Caco-2 (cell line): ENCODE measurements around the gene PRPSAP1. TPM values are rescaled to one million over a fixed set of nuclear protein-coding genes. Genes with fewer than 3 reads are reported as not detected.

ENCODE experiments used
- BruUV-seq: library from RNA; stranded (reverse); fragments of 400-500 nt; replicated peaks from 2 replicates; lab custom pipeline; 2021; lab: Mats Ljungman, UMichigan
- CTCF ChIA-PET: fragments of 300-600 bp; sonication (Branson Sonifier 250); formaldehyde crosslinking; loops from one replicate; lab custom pipeline; 2022; ENCODE audit warnings: antibody characterized with exemption; lab: Charles Lee
- POLR2A ChIA-PET: fragments of 300-600 bp; sonication (Branson Sonifier 250); formaldehyde crosslinking; loops from one replicate; lab custom pipeline; 2022; ENCODE audit warnings: antibody characterized with exemption; lab: Charles Lee
- DNase-seq, 2 experiments: peaks; one replicate each; pipeline versions ENCODE4 v3.0.0 to v3.0.0-alpha.2; 2020 to 2022
- H3K27me3 ChIP-seq: replicated peaks from 2 replicates; pipeline ENCODE4 v1.6.0; 2011; ENCODE audit warnings: low read length; ENCODE audit not compliant: control insufficient read depth, insufficient read depth
- H3K36me3 ChIP-seq: 2 replicates; pipeline ENCODE4 v1.5.1; 2011; ENCODE audit warnings: low read length; ENCODE audit not compliant: control insufficient read depth, insufficient read depth
- H3K4me1 ChIP-seq: fragments of 250-450 bp; sonication (Bioruptor Pico); 2 replicates; pipeline ENCODE4 v1.5.1; 2020; ENCODE audit warnings: mild to moderate bottlenecking
- H3K4me3 ChIP-seq: 2 replicates; pipeline ENCODE4 v1.5.1; 2011; ENCODE audit warnings: low read depth, mild to moderate bottlenecking, control low read depth, low read length
- H3K9me3 ChIP-seq: fragments of 250-450 bp; sonication (Bioruptor Pico); 2 replicates; pipeline ENCODE4 v1.5.1; 2020; ENCODE audit warnings: mild to moderate bottlenecking, moderate library complexity
- H3K27ac Mint-ChIP-seq: one replicate; pipeline ENCODE4 v1.8.0; 2022; ENCODE audit warnings: mixed read lengths; ENCODE audit not compliant: unreplicated experiment
- H3K27me3 Mint-ChIP-seq: one replicate; pipeline ENCODE4 v1.8.0; 2022; ENCODE audit warnings: mixed read lengths; ENCODE audit not compliant: insufficient read depth, unreplicated experiment
- H3K36me3 Mint-ChIP-seq: one replicate; pipeline ENCODE4 v1.8.0; 2022; ENCODE audit warnings: mild to moderate bottlenecking, mixed read lengths; ENCODE audit not compliant: insufficient read depth, unreplicated experiment
- H3K4me1 Mint-ChIP-seq: one replicate; pipeline ENCODE4 v1.8.0; 2022; ENCODE audit warnings: low read depth, mixed read lengths; ENCODE audit not compliant: unreplicated experiment
- H3K4me3 Mint-ChIP-seq: one replicate; pipeline ENCODE4 v1.8.0; 2022; ENCODE audit warnings: mild to moderate bottlenecking, moderate library complexity, mixed read lengths; ENCODE audit not compliant: unreplicated experiment
- H3K9me3 Mint-ChIP-seq: one replicate; pipeline ENCODE4 v1.8.0; 2022; ENCODE audit warnings: mixed read lengths; ENCODE audit not compliant: unreplicated experiment
- intact Hi-C: fragments of 100-400 bp; cut with micrococcal nuclease; formaldehyde crosslinking; loops from one replicate; pipeline ENCODE4 v1.10.0; 2022; ENCODE audit not compliant: unreplicated experiment
- total RNA-seq: library from RNA; stranded (reverse); gene quantifications from 2 replicates; pipeline ENCODE4 v1.2.3, GENCODE V29; 2022
- TF ChIP-seq, protein P1 (sequence below), 2 experiments: fragments of 200-600 bp in 1 of 2; IDR thresholded peaks; 1 replicate in 1 of 2; 2 replicates in 1 of 2; pipeline versions ENCODE4 v1.5.1 to v1.8.0; 2011 to 2022; ENCODE audit warnings: antibody characterized with exemption in 1 of 2, control low read depth in 1 of 2, inconsistent platforms in 1 of 2, low read depth in 1 of 2, low read length in 1 of 2, mild to moderate bottlenecking in 1 of 2, moderate library complexity in 1 of 2; ENCODE audit not compliant: insufficient read depth in 1 of 2, severe bottlenecking in 1 of 2, unreplicated experiment in 1 of 2

PRPSAP1 gene
- total RNA-seq, 1 experiment from 2014 or later = 87.6 TPM

DNA sequence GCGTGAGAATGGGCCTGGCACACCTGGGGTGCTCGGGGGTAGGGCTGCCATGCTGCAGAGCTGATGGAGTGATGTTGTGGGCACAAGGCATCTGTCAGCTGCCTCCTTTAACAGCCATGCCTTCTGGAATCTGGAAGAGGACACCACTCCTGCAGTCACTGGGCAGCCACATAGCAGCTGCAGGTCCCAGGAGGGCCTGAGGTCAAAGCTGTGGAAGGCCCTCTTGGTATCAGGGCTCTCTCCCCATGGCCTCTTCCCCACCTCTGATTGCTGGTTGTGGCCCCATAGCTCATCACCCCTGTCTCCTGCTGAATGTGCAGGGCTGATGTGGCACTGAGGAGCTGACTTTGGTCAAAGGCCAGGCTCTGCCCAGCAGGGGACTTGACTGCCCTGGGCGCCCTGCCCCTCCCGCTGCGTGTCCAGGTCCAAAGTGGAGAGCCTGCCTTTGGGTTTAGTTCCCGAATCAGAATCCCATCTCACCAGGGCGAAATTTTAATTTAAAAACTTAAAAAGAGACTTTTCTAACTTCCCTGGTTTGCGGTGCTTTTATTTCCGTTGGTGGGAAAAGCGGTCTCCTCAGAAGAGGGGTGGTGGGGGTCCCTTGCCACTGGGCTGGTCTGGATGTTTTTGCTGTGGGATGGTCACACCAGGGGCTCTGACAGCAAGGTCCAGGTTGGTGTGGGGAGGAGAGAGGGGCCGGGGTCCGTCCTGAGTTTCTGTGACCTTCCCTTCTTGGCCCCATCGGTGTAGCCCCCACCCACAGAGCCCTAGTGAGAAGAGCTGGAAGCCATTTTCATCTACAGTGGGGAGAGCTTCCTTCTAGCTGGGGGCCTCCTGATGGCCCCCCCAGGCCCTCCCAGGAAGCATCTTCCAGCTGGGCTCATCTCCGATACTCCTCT, 82.7 kb downstream of the PRPSAP1 start:
- CTCF ChIA-PET = interaction anchor here (0.6 kb wide), 1 partner anchor 138 kb away, joined by 3 read pairs; no protein-coding TSS in a partner anchor
- Histone ChIP-seq H3K4me1 (peaks cover 21% of the 10 kb centered on the region), H3K36me3 (peaks cover 3% of the 10 kb centered on the region), H3K4me3 (no peak overlapping the region), H3K9me3 (no peaks in the 10 kb centered on the region), H3K27me3 (no peaks in the 10 kb centered on the region)
- no peak for DNase-seq
- TF ChIP-seq, protein P1, sequence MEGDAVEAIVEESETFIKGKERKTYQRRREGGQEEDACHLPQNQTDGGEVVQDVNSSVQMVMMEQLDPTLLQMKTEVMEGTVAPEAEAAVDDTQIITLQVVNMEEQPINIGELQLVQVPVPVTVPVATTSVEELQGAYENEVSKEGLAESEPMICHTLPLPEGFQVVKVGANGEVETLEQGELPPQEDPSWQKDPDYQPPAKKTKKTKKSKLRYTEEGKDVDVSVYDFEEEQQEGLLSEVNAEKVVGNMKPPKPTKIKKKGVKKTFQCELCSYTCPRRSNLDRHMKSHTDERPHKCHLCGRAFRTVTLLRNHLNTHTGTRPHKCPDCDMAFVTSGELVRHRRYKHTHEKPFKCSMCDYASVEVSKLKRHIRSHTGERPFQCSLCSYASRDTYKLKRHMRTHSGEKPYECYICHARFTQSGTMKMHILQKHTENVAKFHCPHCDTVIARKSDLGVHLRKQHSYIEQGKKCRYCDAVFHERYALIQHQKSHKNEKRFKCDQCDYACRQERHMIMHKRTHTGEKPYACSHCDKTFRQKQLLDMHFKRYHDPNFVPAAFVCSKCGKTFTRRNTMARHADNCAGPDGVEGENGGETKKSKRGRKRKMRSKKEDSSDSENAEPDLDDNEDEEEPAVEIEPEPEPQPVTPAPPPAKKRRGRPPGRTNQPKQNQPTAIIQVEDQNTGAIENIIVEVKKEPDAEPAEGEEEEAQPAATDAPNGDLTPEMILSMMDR (IDR thresholded peaks at IDR 0.05; ENCODE audit: insufficient read depth in 1 of 2, low read depth in 1 of 2, low read length in 1 of 2, severe bottlenecking in 1 of 2, unreplicated experiment in 1 of 2) = no peak
- H3K9me3 Mint-ChIP-seq = no peaks in the 10 kb centered on the region
- H3K4me1 Mint-ChIP-seq = no peaks in the 10 kb centered on the region
- no TSS peak for BruUV-seq
- peaks cover 76% of the 10 kb centered on the region for H3K36me3 Mint-ChIP-seq
- POLR2A ChIA-PET = interaction anchor here (0.6 kb wide), 1 partner anchor 11 kb away, joined by 3 read pairs; no protein-coding TSS in a partner anchor
- intact Hi-C loops = no loop called here
- no peak overlapping the region for H3K4me3 Mint-ChIP-seq
- H3K27ac Mint-ChIP-seq = no peak overlapping the region
- H3K27me3 Mint-ChIP-seq = no peaks in the 10 kb centered on the region

GRCh38 chr17:76270127-76270592, 83.6 kb downstream of the PRPSAP1 start:
- intact Hi-C loops = no loop called here
- H3K9me3 Mint-ChIP-seq = no peaks in the 10 kb centered on the region
- CTCF ChIA-PET = interaction anchor here (2.7 kb wide), 1 partner anchor 10 kb away, joined by 11 read pairs; no protein-coding TSS in a partner anchor

More at GRCh38 chr17:76270127-76270592, 83.6 kb downstream of the PRPSAP1 start:
- peaks cover 3% of the 10 kb centered on the region for H3K36me3 ChIP-seq
- H3K36me3 Mint-ChIP-seq = peaks cover 82% of the 10 kb centered on the region
- H3K4me3 ChIP-seq = no peak overlapping the region
- no peaks in the 10 kb centered on the region for H3K27me3 Mint-ChIP-seq
- H3K4me3 Mint-ChIP-seq = no peak overlapping the region
- no peak for DNase-seq
- H3K9me3 ChIP-seq = no peaks in the 10 kb centered on the region
- H3K27me3 ChIP-seq = no peaks in the 10 kb centered on the region
- BruUV-seq = no TSS peak
- POLR2A ChIA-PET = interaction anchor here (1.0 kb wide), 1 partner anchor 11 kb away, joined by 7 read pairs; no protein-coding TSS in a partner anchor
- peaks cover 21% of the 10 kb centered on the region for H3K4me1 ChIP-seq
- H3K27ac Mint-ChIP-seq = no peak overlapping the region
- TF ChIP-seq, protein P1 (IDR thresholded peaks at IDR 0.05; ENCODE audit: insufficient read depth in 1 of 2, low read depth in 1 of 2, low read length in 1 of 2, severe bottlenecking in 1 of 2, unreplicated experiment in 1 of 2) = no peak
- no peaks in the 10 kb centered on the region for H3K4me1 Mint-ChIP-seq
